ENCODE data around the gene POU2AF1. TPM values are rescaled to one million over a fixed set of nuclear protein-coding genes. Genes with fewer than 3 reads are reported as not detected.

The POU2AF1 gene
- total RNA-seq, 4 donors from 2014 or later = 0.17 to 2.1 TPM; not detected in 2

DNA sequence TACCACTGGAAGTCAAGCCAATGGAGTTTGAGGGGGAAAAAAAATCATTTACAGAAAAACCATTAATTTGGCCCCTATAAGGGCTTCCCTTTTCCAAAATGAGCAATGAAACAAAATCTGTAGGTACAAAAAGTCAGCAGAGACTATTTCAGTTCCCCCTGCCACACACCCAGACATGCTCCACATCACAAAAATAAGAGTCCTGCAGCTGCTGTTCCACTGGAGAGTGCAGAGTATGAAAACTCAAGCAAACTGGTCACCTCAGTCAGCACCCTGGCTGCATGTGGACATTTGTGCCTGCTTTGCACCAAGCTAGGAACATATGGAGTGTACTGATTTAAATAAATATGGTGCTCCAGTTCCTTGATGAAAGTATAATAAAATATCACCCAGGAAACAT, 15.1 kb downstream of the POU2AF1 start:
- TF ChIP-seq, protein P1, sequence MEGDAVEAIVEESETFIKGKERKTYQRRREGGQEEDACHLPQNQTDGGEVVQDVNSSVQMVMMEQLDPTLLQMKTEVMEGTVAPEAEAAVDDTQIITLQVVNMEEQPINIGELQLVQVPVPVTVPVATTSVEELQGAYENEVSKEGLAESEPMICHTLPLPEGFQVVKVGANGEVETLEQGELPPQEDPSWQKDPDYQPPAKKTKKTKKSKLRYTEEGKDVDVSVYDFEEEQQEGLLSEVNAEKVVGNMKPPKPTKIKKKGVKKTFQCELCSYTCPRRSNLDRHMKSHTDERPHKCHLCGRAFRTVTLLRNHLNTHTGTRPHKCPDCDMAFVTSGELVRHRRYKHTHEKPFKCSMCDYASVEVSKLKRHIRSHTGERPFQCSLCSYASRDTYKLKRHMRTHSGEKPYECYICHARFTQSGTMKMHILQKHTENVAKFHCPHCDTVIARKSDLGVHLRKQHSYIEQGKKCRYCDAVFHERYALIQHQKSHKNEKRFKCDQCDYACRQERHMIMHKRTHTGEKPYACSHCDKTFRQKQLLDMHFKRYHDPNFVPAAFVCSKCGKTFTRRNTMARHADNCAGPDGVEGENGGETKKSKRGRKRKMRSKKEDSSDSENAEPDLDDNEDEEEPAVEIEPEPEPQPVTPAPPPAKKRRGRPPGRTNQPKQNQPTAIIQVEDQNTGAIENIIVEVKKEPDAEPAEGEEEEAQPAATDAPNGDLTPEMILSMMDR (IDR thresholded peaks at IDR 0.05; ENCODE audit: low read depth) = no peak

GRCh38 chr11:111362887-111363411, 16.1 kb downstream of the POU2AF1 start:
- TF ChIP-seq, protein P1 (IDR thresholded peaks at IDR 0.05; ENCODE audit: low read depth) = no peak

DNA sequence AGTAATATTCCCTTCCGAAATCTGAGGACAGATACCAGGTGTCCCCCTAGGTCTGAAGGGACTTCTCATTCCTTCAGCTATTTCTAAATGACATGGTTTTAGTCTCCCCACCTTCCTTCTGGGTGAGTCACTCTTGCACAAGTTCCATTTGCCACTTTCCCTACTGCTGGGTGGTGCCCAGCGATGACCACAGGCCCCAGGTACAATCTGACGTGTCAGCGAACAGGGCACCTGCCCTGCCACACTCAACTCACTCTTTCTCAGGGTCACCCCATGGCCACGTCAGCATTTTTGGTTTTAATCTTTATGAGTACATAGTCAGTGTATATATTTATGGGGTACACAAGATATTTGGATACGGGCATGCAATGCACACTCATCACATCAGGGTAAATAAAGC, 17.2 kb downstream of the POU2AF1 start:
- TF ChIP-seq, protein P1 (IDR thresholded peaks at IDR 0.05; ENCODE audit: low read depth) = no peak

DNA sequence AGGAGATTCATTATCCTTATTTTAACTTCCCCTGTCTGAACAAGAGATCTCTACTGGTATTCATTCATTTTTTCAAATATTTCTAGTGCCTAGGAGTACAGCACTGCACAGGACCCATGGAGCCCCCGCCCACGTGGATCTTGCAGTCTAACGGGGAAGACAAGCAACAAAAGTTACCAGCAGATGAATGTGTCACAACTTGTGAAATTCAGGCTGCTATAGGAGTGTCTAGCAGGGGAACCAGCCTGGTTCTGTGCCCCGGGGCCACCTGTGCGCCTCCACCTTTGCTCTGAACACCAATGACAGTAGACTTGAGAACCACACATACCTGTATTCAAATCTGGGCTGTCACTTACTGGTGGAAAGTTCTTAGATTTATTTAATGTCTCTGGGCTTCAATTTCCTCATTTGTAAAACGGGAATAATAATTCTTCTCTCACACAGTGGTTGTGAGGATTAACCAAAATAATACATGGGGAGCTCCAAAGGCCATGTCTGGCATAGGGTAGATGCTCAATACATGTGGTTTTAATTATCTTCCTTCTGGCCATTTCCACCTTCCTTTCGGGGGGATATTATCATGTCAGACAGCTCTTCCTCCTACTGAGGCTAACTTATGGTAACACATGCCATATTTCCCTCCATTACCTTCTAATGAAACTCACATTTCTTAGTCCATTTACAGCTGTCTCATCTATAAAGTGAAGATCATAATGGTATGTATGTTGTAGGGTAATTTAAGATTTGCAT, 17.8 kb downstream of the POU2AF1 start:
- TF ChIP-seq, protein P1 (IDR thresholded peaks at IDR 0.05; ENCODE audit: low read depth) = no peak

- TF ChIP-seq, protein P1 (IDR thresholded peaks at IDR 0.05; ENCODE audit: low read depth) = no peak
Measured at GRCh38 chr11:111360150-111361043, 18.7 kb downstream of the POU2AF1 start.

- TF ChIP-seq, protein P1 (IDR thresholded peaks at IDR 0.05; ENCODE audit: low read depth) = no peak
Measured at GRCh38 chr11:111359223-111360149, 19.6 kb downstream of the POU2AF1 start.

Data from subcutaneous adipose tissue (tissue), 4 donors.